GM19351 (cell line): ENCODE results near the gene IGSF8.

Experiments
- ATAC-seq: cut with Tn5 transposase; IDR thresholded peaks from one replicate; pipeline ENCODE4 v1.9.1; 2021; ENCODE audit warnings: mild to moderate bottlenecking, moderate library complexity; ENCODE audit not compliant: unreplicated experiment

The IGSF8 gene

DNA sequence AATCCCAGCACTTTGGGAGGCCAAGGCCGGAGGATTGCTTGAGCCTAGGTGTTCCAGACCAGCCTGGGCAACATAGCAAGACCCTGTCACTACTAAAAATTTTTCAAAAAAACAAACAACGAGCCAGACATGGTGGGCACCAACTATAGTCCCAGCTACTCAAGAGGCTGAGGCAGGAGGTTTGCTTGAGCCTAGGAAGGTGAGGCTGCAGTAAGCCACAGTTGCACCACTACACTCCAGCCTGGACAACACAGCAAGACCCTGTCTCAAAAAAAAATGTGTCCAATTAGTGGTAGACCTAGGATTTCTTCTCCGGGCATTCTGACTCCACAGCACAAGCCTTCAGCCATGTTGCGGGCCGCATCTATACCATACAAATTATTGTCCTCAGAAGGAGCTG, 6.7 kb upstream of the IGSF8 start:
- ATAC-seq, result no peak

DNA sequence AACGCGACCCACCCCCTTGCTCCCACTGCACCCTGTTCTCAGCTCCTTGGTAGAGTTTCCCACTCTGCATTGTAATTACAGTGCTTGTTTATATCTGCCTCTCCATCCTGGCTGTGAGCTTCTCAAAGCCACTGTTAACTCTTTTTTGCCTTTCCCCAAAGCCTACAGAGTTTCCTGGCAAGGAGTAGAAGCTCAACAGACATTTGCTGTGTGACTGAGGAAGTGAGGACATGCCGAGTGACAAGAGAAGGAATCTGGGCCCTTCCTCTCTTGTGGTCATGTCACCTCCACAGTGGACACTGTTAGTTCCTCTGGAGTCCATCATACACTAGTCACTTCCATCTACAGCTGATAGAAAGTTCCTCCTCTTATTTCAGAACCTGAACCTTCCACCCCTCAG, 6.1 kb upstream of the IGSF8 start:
- no peak for ATAC-seq

DNA sequence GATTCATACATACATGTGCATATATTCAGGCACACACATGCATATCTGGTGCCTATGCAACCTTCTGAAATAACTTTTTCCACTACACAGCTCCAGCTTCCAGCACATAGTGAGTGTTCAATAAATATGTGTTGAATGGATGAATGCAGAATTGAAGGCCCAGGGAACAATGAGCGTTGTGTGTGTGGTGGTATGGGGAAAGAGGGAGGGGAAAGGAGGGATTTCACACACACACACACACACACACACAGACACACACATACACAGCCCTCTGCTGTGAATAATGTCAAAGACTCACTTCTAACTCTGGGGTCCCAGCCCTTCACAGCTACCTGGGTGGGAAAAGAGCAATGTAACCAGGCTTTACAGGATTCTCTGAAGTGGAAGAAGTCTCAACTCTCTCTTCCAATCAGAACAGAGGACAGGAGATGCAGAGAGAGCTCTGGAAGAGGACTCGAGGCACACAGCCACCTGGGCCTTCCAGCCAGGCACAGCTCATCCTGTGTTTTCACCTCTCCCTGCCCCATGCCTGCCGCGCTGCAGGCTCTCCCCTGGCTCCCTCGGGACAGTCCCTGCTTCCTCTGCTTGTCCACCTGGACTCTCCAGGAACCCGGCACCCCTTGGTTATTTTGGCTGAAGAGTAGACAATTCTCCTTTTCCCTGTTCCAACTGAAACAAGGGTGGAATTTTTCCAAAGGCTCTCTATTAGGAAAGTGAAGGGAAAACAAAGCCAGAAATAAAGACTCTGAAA, 5.4 kb upstream of the IGSF8 start:
- ATAC-seq, result no peak

DNA sequence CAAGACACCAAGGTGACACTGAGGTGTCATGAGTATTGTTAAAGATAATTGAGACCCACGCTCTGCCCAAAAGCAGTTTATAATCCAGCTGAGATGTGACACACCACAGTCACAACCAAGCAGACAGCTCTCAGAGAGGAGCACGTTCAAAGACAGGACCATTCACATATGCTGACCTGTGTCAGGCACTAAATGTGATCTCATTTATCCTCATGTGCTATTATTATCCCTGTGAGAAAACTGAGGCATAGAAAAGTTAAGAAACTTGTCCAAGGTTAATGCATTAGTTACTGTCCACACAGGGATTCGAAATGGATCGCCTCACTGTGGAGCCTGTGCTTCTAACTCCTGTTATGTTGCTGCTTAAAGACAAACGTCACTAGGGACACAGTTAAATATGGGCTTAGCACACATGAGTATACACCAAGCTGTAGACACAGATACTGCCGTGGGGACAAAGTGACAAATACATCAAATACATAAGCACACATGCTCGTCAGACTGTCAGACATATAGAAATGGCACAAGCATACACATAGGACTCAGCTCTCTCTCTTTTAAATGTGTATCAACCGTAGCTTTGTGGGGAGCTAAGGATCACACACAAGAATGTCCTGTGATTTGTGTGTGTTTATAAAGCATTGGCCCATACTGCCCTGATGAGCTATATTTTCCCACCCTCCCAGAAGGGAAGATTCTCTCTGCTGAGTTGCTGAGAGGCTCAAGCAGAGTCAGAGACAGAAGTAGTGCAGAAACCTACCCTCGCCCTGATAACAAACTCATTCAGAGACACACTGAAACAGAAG, 3.5 kb upstream of the IGSF8 start:
- ATAC-seq, result no peak

DNA sequence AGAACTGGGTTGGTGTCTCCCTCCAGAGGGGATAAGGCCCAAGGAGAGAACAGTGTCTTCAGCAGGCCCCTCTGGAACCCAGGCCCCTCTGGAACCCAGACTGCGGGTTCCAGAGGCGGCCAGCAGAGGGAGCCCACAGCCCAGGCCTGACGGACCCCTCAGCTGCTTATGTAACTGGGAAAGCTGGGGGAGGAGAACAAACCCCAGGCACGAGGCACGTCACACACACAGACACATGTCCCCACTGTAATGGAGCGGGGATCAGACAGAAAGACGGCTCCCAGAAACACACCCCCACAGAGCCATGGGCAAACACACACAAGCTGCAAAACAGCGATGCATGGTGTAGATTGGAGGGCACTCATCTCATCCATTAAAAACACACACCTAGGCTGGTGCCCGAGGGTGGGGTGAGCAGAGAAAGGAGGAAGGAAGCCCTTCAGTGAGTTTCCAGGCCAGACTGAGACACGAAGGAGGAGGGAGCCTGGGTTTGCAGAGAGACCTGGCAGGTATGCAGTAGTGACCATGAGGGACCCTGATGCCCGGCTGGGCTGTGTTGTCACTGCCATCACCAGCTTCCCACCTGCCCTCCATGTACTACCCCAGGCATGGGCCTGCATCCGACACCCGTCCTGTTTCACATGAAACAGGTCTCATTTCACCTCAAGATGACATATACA, 2.8 kb upstream of the IGSF8 start:
- ATAC-seq, result peak; percentile 35

DNA sequence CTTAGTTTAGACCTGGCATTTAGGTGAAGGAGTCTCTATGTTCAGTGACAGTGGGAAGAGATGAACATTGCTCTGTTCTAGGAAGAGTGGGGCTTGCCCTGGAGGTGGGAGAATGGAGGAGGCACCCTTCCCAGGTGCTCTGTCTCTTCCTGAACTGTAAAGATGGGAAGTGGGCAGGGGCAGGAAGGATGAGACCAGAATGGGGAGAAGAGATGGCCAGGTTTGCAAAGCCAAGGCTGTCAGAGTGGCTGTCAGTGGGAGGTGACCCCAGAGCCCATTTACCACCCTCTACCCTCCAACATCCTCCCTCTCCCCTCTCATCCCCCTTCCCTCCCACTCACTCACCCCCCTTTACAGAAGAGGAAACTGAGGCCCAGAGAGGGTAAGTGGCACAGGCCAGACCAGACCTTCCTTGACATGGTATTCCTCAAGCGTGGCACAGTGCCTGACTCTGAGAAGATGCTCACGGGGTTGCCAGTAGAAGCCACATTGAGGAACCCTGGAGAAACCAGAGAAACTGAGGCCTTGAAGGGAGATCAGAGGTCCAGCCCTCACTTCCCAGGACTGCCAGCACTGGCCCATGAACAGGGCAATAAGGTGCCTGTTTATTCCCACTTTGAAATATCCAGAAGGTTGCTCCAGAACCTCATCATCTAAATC, 1.4 kb upstream of the IGSF8 start:
- no peak for ATAC-seq

DNA sequence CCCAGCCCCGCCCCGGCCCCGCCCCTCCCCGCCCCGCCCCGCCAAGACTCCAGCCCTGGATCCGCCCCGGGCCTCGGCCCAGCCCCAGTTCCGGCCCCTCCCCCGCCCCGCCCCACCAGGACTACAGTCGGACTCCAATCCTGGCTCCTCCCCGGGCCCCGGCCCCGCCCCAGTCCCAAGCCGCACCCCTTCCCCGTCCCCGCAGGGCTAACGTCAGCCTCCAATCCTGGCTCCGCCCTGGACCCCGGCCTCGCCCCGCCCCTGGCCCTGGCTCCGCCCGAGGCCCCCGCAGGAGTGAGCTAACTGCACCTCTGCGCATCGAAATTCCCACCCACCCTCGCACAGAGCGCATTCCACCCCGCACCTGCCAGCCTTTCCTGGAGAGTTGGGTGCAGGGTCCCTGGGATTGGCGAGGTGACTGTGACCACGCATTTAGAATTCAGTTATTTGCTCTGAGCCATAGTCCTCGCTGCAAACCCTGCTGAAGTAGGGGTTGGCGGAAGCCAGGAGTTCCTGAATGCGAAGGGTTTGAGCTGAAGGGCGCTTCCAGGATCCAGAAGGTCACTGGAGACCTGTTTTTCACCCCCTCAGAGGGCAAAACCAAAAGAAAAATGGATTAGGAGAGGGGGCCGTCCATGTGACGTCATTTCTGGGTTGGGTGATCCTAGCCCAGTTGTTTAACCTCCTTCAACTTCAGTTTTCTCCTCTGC, 588 bp upstream of the IGSF8 start:
- ATAC-seq, result peak; percentile 79

DNA sequence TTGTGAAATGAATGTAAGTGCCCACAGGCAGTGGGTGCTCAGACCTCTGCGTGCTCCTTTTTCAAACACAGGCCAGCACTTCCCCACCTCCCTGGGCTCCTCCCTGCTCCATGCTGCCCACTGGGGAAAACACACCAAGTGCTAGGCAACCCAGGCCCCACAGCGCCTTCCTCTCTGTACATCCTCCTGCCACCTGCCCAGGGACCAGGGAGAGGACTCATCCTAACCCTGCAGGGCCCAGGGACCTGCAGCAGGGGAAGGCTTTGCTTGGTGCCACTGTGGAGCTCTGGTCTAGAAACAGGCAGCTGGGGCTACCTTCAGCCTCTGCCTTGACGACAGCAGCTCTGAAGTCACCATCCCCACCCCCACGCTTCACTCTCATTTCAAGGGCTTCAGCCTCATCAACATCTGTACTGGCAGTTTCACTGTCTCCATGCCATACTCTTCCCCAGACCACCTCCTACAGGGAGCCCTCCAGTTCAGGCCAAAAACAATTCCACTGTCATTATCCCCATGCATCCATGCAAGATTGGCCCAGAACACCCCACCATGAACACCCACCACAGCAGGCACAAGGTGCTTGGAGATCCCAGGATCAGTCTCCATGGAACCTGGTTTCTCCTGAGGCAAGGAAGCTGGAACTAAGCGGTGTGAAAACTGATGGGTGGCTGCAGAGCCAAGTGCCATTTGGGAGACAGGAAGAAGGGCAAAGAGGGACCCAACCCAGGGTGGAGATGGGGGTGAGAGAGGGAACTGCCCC, 1.1 kb downstream of the IGSF8 start:
- no peak for ATAC-seq

DNA sequence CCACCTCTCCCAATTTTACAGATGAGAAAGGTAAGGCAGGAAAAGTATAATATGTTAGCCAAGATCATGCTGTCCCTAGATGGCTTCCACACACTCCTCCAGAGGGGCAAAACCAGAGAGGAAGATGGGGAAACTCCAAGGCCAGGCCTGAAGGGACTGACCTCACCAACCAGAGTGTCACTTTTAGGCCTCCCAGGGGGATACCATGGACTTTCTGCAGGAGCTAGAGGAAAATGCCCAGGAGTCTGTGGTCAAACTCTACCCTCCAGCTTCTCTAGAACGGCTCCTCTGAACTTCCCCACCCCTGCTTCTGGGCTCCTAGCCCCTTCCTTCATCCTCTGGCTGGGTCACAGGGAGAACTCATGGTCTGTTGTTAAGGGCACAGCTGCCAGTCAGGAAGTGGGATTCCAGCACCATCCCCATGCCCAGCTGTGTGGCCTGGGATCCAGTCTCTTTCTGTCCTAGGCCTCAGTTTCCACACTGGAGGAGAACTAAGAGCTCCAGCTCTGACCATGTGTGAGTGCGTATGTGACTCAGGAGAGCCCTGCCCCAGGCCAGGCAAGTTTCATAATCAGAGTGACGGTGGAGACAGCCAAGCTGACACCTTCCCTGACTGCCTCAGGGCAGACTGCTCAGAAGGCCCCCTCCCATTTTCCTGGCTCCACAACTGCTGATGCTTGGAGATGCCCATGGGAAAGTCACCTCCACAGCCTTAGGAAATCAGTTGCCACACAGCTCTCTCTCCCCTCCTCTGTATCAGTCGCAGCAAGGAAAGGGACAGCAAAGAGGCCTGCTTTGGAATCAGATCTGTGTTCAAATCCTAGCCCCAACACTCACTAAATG, 1.9 kb downstream of the IGSF8 start:
- ATAC-seq, result no peak

DNA sequence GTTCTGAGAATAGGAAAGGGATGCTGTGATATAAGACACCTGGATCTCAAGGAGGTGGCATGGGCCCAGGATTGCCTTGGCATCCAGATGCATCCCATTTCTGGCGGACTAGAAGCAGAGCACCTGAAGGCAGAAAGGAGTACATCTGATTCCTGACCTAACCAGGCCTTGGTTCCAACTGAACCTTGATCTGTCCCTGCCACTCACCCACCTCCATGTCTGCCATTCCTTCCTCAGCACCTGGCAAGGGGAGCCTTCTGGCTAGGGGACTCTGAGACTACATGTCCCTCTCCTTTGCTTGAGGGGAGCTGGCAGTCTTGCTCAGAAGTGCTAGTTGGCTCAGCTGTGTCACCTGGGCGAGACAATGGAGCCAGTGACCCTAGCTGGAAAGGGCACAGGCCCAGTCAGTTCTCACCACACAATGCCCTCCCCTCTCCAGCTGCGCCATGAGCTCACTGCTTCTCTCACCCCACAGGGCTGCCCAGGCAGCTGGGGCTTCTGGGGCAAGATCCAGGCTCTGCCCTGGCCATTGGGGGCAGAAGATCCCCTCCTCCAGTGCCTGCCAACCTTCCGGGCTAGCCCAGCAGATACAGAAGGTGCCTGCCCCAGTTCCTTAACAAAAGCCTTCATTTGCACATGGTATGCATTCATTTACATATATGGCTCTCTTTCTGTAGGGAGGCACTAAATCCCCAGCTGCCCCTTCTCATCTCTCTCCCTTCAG, 2.9 kb downstream of the IGSF8 start:
- no peak for ATAC-seq

DNA sequence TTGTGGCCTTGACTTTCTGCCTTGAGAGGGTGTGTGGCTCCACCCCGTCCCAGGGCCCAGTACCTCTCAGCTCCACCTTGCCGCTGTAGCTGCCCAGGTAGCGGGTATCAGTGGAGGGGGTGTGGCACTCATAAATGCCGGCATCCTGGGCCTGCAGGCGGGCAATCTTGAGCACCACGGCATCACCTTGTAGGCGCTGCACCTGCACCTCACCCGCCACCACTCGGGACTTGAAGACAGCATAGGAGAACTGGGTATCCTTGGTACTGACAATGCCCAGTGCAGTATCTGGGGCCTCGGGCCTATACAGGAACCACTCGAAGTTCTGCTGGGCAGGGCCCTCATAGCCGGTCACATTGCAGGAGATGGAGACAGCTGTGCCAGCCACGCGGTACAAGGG, 3.6 kb downstream of the IGSF8 start:
- no peak for ATAC-seq

DNA sequence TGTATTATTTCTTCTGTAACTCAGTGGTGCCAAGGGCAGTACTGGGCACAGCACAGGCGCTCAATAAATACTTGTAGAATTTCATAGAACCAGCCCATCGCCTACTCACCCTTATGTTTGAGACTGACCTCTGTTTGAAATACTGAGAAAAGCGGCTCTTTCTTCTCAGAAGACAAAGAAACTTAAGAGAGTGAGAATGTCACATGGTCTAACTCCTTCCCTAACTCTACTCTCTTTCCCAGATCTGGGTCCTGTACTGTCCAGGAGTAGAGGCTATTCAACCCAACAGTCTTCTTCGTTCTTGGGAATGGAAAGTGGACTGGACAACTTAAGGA, 4.2 kb downstream of the IGSF8 start:
- ATAC-seq, result no peak

DNA sequence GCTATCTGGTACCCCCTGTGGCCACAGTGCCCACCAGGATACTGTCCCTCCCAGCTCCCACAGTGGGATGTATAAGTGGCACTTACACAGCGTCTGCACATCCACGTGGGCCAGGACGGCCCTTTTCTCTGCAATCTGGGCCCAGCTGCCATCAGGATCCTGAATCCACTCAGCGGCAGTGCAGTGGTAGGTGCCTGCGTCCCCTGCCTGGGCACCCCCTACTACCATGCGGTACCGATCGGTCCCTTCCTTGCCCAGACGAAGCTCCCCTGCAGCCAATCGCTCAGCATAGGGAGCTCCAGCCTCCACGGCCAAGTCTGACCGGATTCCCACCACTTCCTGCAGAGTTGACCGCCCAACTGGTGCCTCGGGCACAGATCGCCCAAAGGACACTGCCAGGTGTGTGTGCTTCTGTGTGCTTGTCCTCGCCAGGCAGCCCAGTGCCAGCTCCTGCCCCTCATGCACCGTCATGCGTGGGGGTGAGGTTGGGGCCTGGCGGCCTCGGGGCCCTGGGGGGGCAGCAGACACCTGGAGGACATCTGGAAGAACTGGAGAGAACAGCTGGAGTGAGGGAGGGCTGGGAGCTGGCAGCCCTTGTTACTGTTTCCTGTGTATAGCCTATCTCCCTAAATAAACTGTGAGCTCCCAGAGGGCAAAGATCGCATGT, 4.7 kb downstream of the IGSF8 start:
- ATAC-seq, result no peak

DNA sequence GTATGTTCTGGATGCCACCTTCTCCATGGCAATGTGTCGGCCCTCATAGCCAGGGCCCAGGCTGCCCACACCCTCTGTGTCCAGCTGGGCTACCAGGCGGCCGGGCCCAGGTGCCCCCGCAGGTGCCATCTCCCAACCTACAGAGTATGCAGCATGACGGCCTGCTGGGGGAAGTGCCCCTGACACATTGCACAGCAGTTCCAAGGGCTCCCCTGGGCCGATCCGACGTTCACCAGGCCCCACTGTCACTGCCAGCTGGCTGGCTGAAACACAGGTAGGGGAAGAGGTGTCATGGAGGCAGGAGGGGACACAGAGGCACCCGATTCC, 5.4 kb downstream of the IGSF8 start:
- ATAC-seq, result no peak

DNA sequence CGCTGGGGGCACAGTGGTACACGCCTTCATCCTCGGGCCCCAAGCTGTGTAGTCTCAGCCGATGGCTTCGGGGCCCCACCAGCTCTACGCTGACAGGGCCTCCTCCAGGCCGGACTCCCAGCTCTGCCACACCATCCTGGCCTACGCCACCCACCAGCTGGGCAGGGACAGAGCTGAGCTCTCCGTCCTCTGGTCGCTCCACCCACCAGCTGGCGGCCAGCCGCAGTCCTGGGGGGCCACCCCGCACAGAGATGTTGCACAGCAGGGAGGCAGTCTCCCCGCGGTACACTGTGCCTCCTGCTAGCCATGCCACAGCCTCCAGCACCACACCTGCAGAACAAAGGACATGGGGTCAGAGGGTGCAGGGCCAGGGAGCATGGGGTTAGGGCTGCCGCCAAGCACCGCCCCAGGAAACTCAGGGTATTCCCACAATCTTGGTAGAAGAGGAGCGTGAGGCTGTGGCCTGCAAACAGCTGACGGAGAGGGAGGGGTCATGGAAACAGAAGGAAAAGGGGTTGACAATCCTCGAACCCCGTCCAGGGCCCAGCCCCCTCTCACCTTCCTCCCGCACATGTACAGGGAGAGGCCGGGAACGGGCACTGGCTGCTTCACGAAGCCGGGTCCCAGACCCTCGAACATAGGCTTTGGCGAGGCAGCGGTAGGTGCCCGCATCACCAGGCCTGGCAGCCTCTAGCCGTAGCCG, 5.9 kb downstream of the IGSF8 start:
- no peak for ATAC-seq

DNA sequence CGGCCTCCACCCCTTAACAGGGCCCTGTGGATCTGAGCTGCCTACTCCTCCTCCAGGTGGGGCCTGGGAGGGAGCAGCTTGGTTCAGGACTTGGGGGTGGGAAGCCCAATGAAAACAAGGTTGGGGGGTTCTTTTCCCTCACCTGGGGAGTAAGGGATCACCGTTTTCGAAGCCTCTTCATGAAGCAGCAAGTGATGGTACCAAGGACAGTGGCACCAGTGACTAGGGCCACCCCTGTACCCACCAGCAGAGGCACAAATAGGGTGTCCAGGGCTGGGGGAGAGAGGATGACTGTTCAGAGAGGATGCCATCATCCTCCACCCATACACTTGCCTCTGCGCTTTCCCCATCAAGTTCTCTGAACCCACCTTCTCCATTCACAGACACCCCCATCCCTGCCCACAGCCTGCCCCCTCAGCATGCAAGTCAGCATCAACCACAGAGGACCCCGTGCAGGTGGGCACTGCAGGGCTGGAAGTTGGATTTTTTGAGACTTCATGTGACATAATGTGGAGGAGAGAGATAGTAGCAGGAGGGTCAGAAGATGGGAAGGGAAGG, 6.7 kb downstream of the IGSF8 start:
- ATAC-seq, result no peak

DNA sequence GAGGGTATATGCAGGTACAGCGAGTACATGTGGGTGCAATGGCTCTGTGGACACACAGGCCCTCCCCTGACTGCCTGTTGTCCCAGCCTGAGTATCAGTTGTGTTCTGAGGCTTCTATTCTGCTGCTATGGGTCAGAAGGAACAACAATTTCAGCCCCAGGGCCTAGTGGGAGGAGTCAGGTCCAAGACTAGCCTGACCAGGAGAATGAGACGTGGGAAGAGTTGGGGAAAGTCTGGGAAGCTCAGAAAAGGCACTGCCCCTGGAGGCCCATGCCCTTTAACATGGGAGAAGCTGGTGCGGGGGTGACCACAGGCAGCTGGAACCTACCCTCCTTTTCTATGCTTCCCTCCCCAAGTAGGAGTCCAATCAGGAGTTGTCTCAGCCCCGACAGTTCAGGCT, 7.7 kb downstream of the IGSF8 start:
- no peak for ATAC-seq
